ENCODE data around the gene TBC1D22A. TPM values are rescaled to one million over a fixed set of nuclear protein-coding genes. Genes with fewer than 3 reads are reported as not detected.

Gene TBC1D22A
- total RNA-seq, 1 donor from 2014 or later: 6.8 TPM

DNA sequence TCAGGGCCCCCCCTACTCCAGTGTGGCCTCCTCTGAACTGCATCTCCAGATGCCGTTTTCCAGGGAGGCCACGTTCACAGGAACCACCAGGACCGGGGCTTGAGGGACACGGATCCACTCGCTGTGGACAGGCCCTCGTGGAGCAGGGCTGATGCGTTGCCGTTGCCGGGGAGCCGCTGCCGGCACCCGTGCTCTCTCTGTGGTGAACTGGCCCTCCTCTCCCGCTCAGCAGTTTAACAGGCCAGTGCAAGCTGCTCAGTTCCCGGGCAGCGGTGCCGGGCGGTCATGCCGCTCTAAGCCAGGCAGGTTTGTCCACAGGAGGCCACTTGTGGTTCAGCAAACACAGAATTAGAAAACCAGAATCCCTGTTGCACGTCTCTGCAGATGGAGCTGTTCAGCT, 301.6 kb downstream of the TBC1D22A start:
- Histone ChIP-seq H3K4me1 (ENCODE audit: control insufficient read depth in 3 of 3, insufficient read depth in 3 of 3, low read length in 3 of 3) (peaks cover 0 to 2% (median 0%) of the 10 kb centered on the region in 3 donors), H3K9me3 (ENCODE audit: control insufficient read depth in 3 of 3, low read length in 3 of 3) (no peaks in the 10 kb centered on the region), H3K27me3 (ENCODE audit: control insufficient read depth in 3 of 3, insufficient read depth in 3 of 3, low read length in 3 of 3) (no peaks in the 10 kb centered on the region), H3K9ac (ENCODE audit: low read depth in 1 of 3, low read length in 3 of 3) (no peak overlapping the region), H3K4me3 (ENCODE audit: low read length in 3 of 3) (no peak overlapping the region), H3K27ac (ENCODE audit: low read depth, low read length) (no peak overlapping the region), H3K36me3 (ENCODE audit: control insufficient read depth in 3 of 3, insufficient read depth in 3 of 3, low read length in 3 of 3) (peaks cover 4 to 9% (median 6%) of the 10 kb centered on the region in 3 donors)

DNA sequence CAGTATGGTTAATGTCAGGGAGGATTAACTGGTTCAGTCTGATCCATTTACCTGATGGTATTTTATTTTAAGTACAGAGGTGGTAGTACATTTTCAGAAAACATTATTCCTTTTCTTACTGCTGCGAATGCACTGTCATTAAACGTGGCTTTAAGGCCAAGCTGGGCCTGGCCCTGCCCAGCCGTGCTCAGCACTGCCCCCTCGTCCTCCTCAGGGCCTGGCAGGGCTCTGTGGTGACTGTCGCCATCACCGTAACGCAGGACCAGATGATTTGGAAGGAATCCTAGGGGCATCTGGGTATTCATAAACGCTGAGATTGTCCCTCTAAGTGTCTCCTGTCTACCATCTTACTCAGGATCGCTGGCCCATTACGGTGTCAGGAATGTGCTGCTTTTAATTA, 302.0 kb downstream of the TBC1D22A start:
- no peaks in the 10 kb centered on the region for H3K27me3 ChIP-seq (ENCODE audit: control insufficient read depth in 3 of 3, insufficient read depth in 3 of 3, low read length in 3 of 3)
- H3K36me3 ChIP-seq (ENCODE audit: control insufficient read depth in 3 of 3, insufficient read depth in 3 of 3, low read length in 3 of 3): peaks cover 4 to 9% (median 6%) of the 10 kb centered on the region in 3 donors
- no peaks in the 10 kb centered on the region for H3K9me3 ChIP-seq (ENCODE audit: control insufficient read depth in 3 of 3, low read length in 3 of 3)
- no peak overlapping the region for H3K27ac ChIP-seq (ENCODE audit: low read depth, low read length)
- H3K4me1 ChIP-seq (ENCODE audit: control insufficient read depth in 3 of 3, insufficient read depth in 3 of 3, low read length in 3 of 3): peaks cover 0 to 4% (median 0%) of the 10 kb centered on the region in 3 donors
- no peak overlapping the region for H3K9ac ChIP-seq (ENCODE audit: low read depth in 1 of 3, low read length in 3 of 3)
- H3K4me3 ChIP-seq (ENCODE audit: low read length in 3 of 3): no peak overlapping the region

DNA sequence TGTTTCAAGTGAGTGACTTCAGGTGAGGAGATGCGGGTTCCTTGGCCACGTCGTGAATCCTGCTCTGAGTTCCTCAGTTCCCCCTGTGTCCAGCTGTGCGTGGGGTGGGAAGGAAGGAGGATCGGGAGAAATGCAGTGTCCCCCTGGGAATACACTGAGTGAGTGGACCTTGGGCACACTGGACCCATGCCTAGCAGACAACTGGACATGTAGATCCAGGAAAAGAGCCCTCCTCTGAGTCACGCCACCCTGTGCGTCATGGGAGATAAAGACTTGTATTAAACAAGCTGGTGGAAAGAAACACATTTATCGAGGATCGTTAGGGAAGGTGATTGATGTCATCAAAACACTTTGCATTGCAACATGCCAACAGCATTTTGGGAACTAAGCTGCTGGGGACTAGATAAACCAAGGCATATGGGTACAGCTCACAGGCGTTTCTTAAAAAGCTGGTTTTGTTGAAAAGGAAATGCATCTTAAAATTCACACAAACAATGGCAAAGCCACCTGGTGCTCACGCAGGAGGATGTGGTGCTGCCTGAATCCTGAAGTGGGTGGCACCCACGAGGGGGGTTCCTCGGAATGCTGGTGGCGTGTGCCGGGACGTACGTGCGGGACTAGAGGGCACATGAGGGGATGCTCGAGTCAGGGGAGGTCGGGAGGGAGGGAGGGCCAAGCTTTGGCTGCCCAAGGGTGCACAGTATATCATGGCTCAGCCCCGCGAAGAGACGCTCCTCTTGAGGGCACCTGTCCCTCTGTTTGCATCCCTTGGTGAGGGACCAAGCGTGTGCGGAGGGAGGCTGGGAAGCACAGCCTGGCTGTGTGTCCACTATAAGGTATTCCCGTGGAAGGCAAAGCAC, 303.5 kb downstream of the TBC1D22A start:
- Histone ChIP-seq H3K4me3 (ENCODE audit: low read length in 3 of 3) (no peak overlapping the region), H3K36me3 (ENCODE audit: control insufficient read depth in 3 of 3, insufficient read depth in 3 of 3, low read length in 3 of 3) (peaks cover 4 to 9% (median 5%) of the 10 kb centered on the region in 3 donors), H3K9me3 (ENCODE audit: control insufficient read depth in 3 of 3, low read length in 3 of 3) (peaks cover 0 to 2% (median 0%) of the 10 kb centered on the region in 3 donors), H3K27ac (ENCODE audit: low read depth, low read length) (no peak overlapping the region), H3K27me3 (ENCODE audit: control insufficient read depth in 3 of 3, insufficient read depth in 3 of 3, low read length in 3 of 3) (no peaks in the 10 kb centered on the region), H3K4me1 (ENCODE audit: control insufficient read depth in 3 of 3, insufficient read depth in 3 of 3, low read length in 3 of 3) (peaks cover 0 to 4% (median 0%) of the 10 kb centered on the region in 3 donors), H3K9ac (ENCODE audit: low read depth in 1 of 3, low read length in 3 of 3) (no peak overlapping the region)

DNA sequence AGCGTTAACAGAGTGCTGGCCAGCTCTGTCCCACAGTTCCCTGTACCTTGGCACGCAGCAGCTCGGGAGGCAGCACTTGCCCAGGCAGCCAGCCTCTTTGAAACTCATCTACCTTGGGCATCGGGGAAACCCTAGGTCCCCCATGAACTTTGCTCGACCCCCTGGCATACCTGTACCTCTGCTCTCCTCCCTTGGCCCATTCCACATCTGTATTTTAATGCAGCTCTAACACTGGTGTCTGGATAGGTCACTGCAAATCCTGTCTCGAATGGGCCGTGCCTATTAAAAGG, 304.1 kb downstream of the TBC1D22A start:
- no peak overlapping the region for H3K4me3 ChIP-seq (ENCODE audit: low read length in 3 of 3)
- no peak overlapping the region for H3K9ac ChIP-seq (ENCODE audit: low read depth in 1 of 3, low read length in 3 of 3)
- H3K36me3 ChIP-seq (ENCODE audit: control insufficient read depth in 3 of 3, insufficient read depth in 3 of 3, low read length in 3 of 3): peaks cover 0 to 6% (median 3%) of the 10 kb centered on the region in 3 donors
- peaks cover 0 to 2% (median 0%) of the 10 kb centered on the region in 3 donors for H3K9me3 ChIP-seq (ENCODE audit: control insufficient read depth in 3 of 3, low read length in 3 of 3)
- H3K27ac ChIP-seq (ENCODE audit: low read depth, low read length): no peak overlapping the region
- peaks cover 0 to 4% (median 0%) of the 10 kb centered on the region in 3 donors for H3K4me1 ChIP-seq (ENCODE audit: control insufficient read depth in 3 of 3, insufficient read depth in 3 of 3, low read length in 3 of 3)
- H3K27me3 ChIP-seq (ENCODE audit: control insufficient read depth in 3 of 3, insufficient read depth in 3 of 3, low read length in 3 of 3): no peaks in the 10 kb centered on the region

DNA sequence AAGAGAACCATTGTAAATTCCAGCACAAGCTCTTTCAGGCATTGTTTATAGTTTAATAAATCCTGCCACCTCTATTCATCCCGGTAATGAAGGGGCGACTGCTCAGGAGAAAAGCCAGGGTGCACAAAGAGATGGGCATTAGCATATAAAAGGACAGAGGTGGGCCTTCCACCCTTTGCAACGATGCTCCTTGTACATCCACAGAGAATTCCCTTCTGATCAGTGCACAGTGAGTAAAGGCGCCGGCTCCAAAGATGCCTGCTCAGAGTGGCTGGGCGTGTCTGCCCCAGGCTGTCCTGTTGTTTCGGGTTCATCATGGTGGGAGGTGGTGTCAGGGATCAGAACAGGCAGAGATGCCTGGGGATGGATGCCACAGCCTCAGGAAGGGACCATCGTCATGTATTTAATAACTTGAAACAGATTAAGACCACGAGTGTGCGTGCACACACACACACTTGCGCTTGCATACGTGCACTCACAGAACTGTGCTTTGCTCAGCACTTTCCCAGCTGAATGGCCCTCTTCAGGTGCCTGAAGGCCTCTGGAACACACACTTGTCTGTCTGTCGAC, 305.0 kb downstream of the TBC1D22A start:
- Histone ChIP-seq H3K9ac (ENCODE audit: low read depth in 1 of 3, low read length in 3 of 3) (no peak overlapping the region), H3K4me1 (ENCODE audit: control insufficient read depth in 3 of 3, insufficient read depth in 3 of 3, low read length in 3 of 3) (peaks cover 0 to 4% (median 0%) of the 10 kb centered on the region in 3 donors), H3K27ac (ENCODE audit: low read depth, low read length) (no peak overlapping the region), H3K4me3 (ENCODE audit: low read length in 3 of 3) (no peak overlapping the region), H3K36me3 (ENCODE audit: control insufficient read depth in 3 of 3, insufficient read depth in 3 of 3, low read length in 3 of 3) (peaks cover 0 to 7% (median 0%) of the 10 kb centered on the region in 3 donors), H3K9me3 (ENCODE audit: control insufficient read depth in 3 of 3, low read length in 3 of 3) (peaks cover 0 to 2% (median 0%) of the 10 kb centered on the region in 3 donors), H3K27me3 (ENCODE audit: control insufficient read depth in 3 of 3, insufficient read depth in 3 of 3, low read length in 3 of 3) (no peaks in the 10 kb centered on the region)

DNA sequence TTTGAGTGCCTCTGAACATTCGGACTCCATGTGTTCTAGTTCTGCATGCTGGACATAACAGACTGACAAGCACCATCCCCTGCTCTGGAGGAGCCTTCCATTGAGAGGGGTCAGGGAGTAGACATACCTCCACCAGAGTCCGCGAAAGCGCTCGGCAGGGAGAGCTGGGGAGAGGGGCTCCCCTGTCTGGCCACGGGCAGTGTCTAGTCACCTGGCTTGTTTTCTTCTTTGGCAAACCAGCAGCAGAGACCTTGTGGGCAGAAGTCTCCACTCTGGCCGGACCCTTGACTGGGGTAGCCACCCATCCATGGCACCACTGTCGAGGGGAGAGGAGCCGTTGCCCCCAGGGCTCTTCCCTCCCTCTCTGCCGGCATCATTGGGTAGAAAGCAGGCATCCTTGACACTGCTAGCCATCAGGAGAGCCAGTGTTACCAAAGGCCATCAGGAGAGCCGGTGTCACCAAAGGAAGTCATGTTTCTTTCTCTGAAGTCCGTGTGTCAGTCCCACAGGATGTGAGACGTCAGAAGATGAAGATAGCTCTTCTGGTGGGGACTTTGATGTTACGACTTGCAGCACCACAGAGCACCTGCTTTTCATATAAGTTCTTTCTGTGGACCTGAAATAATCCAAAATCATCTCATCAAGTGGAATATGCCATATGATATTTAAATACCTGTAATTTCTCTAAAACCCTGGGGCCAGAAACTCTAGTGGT, 305.6 kb downstream of the TBC1D22A start:
- peaks cover 0 to 2% (median 0%) of the 10 kb centered on the region in 3 donors for H3K9me3 ChIP-seq (ENCODE audit: control insufficient read depth in 3 of 3, low read length in 3 of 3)
- H3K27me3 ChIP-seq (ENCODE audit: control insufficient read depth in 3 of 3, insufficient read depth in 3 of 3, low read length in 3 of 3): no peaks in the 10 kb centered on the region
- H3K9ac ChIP-seq (ENCODE audit: low read depth in 1 of 3, low read length in 3 of 3): no peak overlapping the region
- H3K27ac ChIP-seq (ENCODE audit: low read depth, low read length): no peak overlapping the region
- H3K4me3 ChIP-seq (ENCODE audit: low read length in 3 of 3): no peak overlapping the region
- peaks cover 0 to 4% (median 0%) of the 10 kb centered on the region in 3 donors for H3K4me1 ChIP-seq (ENCODE audit: control insufficient read depth in 3 of 3, insufficient read depth in 3 of 3, low read length in 3 of 3)
- peaks cover 0 to 7% (median 0%) of the 10 kb centered on the region in 3 donors for H3K36me3 ChIP-seq (ENCODE audit: control insufficient read depth in 3 of 3, insufficient read depth in 3 of 3, low read length in 3 of 3)

DNA sequence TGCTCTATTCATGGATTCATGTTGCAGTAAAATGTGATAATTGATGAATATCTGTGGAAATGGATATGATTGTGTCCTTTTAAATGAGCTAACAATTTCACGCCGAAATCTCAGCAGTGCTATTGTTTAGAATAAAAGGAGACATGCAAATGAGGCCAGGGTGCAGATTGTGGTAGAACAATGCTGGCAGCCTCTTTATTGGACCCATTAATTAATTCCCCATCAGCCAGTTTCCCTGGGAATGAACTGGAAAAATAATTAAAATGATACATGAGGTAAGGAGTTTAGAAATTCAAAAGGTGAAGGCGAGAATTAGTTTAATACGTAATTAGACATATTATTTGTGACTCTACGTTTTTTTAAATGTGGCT, 306.2 kb downstream of the TBC1D22A start:
- peaks cover 0 to 2% (median 0%) of the 10 kb centered on the region in 3 donors for H3K9me3 ChIP-seq (ENCODE audit: control insufficient read depth in 3 of 3, low read length in 3 of 3)
- no peak overlapping the region for H3K27ac ChIP-seq (ENCODE audit: low read depth, low read length)
- peaks cover 0 to 4% (median 0%) of the 10 kb centered on the region in 3 donors for H3K4me1 ChIP-seq (ENCODE audit: control insufficient read depth in 3 of 3, insufficient read depth in 3 of 3, low read length in 3 of 3)
- no peak overlapping the region for H3K9ac ChIP-seq (ENCODE audit: low read depth in 1 of 3, low read length in 3 of 3)
- no peak overlapping the region for H3K4me3 ChIP-seq (ENCODE audit: low read length in 3 of 3)
- H3K36me3 ChIP-seq (ENCODE audit: control insufficient read depth in 3 of 3, insufficient read depth in 3 of 3, low read length in 3 of 3): peaks cover 0 to 7% (median 0%) of the 10 kb centered on the region in 3 donors
- H3K27me3 ChIP-seq (ENCODE audit: control insufficient read depth in 3 of 3, insufficient read depth in 3 of 3, low read length in 3 of 3): no peaks in the 10 kb centered on the region

DNA sequence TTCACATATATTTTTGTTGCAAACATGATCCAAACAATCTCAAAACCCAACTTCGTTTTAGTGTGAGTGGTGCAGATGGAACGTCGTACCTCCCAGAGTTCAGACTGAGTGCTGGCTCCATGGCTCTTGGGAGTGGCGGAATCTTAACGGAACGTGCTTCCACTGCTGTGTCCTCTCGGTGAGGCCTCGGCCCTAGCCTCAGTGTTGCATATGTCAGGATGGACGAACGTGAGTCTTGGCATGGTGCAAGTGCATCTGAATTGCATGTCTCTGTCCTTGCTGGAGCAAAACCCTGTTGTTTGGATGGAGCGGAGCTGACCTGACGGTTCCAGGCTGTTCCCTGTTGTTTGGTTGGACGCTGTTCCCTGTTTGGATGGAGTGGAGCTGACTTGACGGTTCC, 306.8 kb downstream of the TBC1D22A start:
- H3K36me3 ChIP-seq (ENCODE audit: control insufficient read depth in 3 of 3, insufficient read depth in 3 of 3, low read length in 3 of 3): peaks cover 0 to 5% (median 2%) of the 10 kb centered on the region in 3 donors
- H3K4me3 ChIP-seq (ENCODE audit: low read length in 3 of 3): no peak overlapping the region

DNA sequence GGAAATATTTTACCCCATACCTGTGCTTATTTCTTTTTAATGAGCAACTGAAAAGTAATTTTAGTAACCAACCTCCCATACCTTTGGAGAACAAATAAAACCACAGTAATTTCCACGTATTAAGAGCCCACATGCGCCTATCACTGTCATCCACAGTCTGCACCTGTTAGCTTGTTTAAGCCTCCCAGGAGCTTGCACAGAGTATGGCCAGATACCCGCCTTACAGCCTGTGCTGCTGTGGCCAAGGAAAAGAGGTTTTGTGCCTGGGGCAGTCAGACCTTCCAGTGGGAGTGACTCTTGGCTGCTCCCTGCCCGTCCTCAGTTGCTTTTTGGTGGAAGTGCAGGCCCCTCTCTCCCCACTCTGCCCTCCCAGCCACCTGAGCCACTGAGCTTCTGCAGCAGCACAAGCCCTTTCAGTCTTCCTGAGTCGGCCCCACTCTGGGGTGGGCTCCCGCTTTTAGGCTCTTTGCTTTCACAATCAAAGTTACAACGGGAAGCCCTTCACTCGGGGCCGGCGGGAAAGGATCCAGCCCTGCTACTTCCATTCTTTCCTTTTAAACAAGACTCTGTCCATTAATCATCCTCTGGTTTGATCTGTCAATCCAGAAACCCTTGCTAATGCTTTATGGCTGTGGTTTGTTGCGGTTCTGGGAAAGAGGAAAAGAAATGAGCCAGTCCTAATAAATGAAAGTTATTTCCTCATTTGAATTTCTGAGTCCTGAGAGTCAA, 308.8 kb downstream of the TBC1D22A start:
- no peak overlapping the region for H3K9ac ChIP-seq (ENCODE audit: low read depth in 1 of 3, low read length in 3 of 3)

More for the DNA sequence above, 306.8 kb downstream of the TBC1D22A start:
- Histone ChIP-seq H3K27me3 (ENCODE audit: control insufficient read depth in 3 of 3, insufficient read depth in 3 of 3, low read length in 3 of 3) (no peaks in the 10 kb centered on the region), H3K27ac (ENCODE audit: low read depth, low read length) (no peak overlapping the region), H3K9me3 (ENCODE audit: control insufficient read depth in 3 of 3, low read length in 3 of 3) (peaks cover 0 to 2% (median 2%) of the 10 kb centered on the region in 3 donors), H3K4me1 (ENCODE audit: control insufficient read depth in 3 of 3, insufficient read depth in 3 of 3, low read length in 3 of 3) (peaks cover 0 to 4% (median 0%) of the 10 kb centered on the region in 3 donors), H3K9ac (ENCODE audit: low read depth in 1 of 3, low read length in 3 of 3) (no peak overlapping the region)

More for the DNA sequence above, 308.8 kb downstream of the TBC1D22A start:
- H3K4me3 ChIP-seq (ENCODE audit: low read length in 3 of 3): no peak overlapping the region
- H3K4me1 ChIP-seq (ENCODE audit: control insufficient read depth in 3 of 3, insufficient read depth in 3 of 3, low read length in 3 of 3): peaks cover 0 to 4% (median 0%) of the 10 kb centered on the region in 3 donors
- H3K9me3 ChIP-seq (ENCODE audit: control insufficient read depth in 3 of 3, low read length in 3 of 3): peaks cover 0 to 5% (median 3%) of the 10 kb centered on the region in 3 donors
- H3K27ac ChIP-seq (ENCODE audit: low read depth, low read length): no peak overlapping the region
- peaks cover 2 to 5% (median 3%) of the 10 kb centered on the region in 3 donors for H3K36me3 ChIP-seq (ENCODE audit: control insufficient read depth in 3 of 3, insufficient read depth in 3 of 3, low read length in 3 of 3)
- no peaks in the 10 kb centered on the region for H3K27me3 ChIP-seq (ENCODE audit: control insufficient read depth in 3 of 3, insufficient read depth in 3 of 3, low read length in 3 of 3)
